BJ (cell line): ENCODE results near the gene CLTC. TPM values are rescaled to one million over a fixed set of nuclear protein-coding genes. Genes with fewer than 3 reads are reported as not detected.
A peak's percentile ranks its signal among the peaks of the same experiment; 100 is the strongest.
"Not testable (repeated sequence)": the region's sequence is repeated elsewhere in the genome, so short reads cannot be mapped to it uniquely, and the experiment has no call there.

Experiments used
- CTCF ChIA-PET: fragments of 350-600 bp; formaldehyde crosslinking; extraction: SDS; loops from one replicate; lab custom pipeline; 2021; ENCODE audit warnings: antibody characterized with exemption, inconsistent platforms; lab: Yijun Ruan, JAX
- POLR2A ChIA-PET: fragments of 300-600 bp; sonication (Branson Sonifier 250); formaldehyde crosslinking; extraction: SDS; loops from one replicate; lab custom pipeline; 2021; ENCODE audit warnings: antibody characterized with exemption; lab: Charles Lee
- DNase-seq: peaks from one replicate; pipeline ENCODE4 v3.0.0-alpha.2; 2011; ENCODE audit warnings: low read depth
- H3K27me3 ChIP-seq: 2 replicates; pipeline ENCODE4 v1.6.0; 2011; ENCODE audit warnings: low read length; ENCODE audit not compliant: control insufficient read depth, insufficient read depth
- H3K36me3 ChIP-seq: 2 replicates; pipeline ENCODE4 v1.5.1; 2011; ENCODE audit warnings: low read length; ENCODE audit not compliant: control insufficient read depth, insufficient read depth
- H3K4me3 ChIP-seq: 2 replicates; pipeline ENCODE4 v1.5.1; 2011; ENCODE audit warnings: low read depth, mild to moderate bottlenecking, control low read depth, low read length
- polyA minus RNA-seq: library from RNA; depleted of rRNA, polyadenylated mRNA; stranded (reverse); fragments of >200 nt; gene quantifications from 2 replicates; pipeline ENCODE4 v1.2.3, GENCODE V29; 2011; rRNA and poly(A)+ RNA removed
- polyA plus RNA-seq: library from polyadenylated mRNA; depleted of rRNA; stranded (reverse); fragments of >200 nt; gene quantifications from 2 replicates; pipeline ENCODE4 v1.2.3, GENCODE V29; 2011; rRNA removed
- TF ChIP-seq, protein P1 (sequence below): IDR thresholded peaks from 2 replicates; pipeline ENCODE4 v1.5.1; 2011; ENCODE audit warnings: low read depth, mild to moderate bottlenecking, control low read depth, inconsistent platforms, low read length, moderate library complexity; ENCODE audit not compliant: insufficient read depth

CLTC gene
- polyA plus RNA-seq: 149 and 216 TPM in 2 replicates
- 420 and 473 TPM in 2 replicates for polyA minus RNA-seq

DNA sequence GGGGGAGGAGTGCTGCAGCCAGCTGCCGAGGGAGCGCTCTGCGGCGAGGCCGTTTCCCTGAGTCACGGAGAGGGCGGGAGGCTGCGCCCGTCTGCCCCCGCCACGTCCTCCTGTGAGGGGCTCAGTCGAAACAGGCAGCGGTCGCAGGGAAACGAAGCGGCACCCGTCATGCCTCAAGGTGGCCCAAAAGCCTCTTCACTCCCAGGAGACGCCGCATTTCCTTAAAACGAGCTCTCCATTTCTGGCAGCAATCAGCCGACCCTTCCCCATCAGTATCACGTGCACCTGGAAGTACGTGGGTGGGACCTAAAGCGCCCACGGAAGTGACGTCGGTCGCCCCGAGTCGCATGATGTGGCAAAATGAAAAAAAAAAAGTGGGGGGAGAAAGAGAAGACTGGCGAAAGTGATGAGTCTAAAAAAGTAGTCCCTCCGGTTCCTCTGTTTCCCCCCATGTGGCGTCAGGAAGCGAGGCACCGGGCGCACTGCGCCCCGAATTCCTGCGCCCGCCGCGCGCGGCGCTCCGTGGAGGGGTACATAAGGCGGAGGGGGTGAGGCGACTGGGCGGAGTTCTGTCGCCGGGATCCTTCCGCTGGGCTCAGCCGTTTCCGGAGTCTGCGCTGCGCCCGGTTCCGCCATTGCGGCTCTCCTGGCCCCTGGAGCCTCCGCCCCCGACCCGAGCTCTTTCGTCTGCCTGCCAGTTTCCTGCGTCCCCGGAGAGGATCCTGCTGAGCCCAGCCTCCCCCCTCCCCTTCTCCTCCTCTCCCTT is at the start of gene CLTC:
CLTC (plus strand) TSS at position 598 of the 766 bp plus-strand sequence. CDS start 237 bp downstream, outside the sequence.
- CTCF ChIA-PET: interaction anchor here (0.6 to 1.9 kb wide), 6 partner anchors 11 to 304 kb away, joined by 3 to 5 read pairs (median 4); no protein-coding TSS in a partner anchor
- peak within 1 kb of the TSS; percentile 89 for H3K4me3 ChIP-seq
- no peaks in the 10 kb centered on the region for H3K27me3 ChIP-seq
- POLR2A ChIA-PET: interaction anchor here (0.7 to 1.3 kb wide), 3 partner anchors 23 to 461 kb away, joined by 4 to 6 read pairs (median 5); partner anchors contain the start of genes PTRH2 and VMP1
- H3K36me3 ChIP-seq: no peaks in the 10 kb centered on the region
- DNase-seq: peak; percentile 85
- TF ChIP-seq, protein P1, sequence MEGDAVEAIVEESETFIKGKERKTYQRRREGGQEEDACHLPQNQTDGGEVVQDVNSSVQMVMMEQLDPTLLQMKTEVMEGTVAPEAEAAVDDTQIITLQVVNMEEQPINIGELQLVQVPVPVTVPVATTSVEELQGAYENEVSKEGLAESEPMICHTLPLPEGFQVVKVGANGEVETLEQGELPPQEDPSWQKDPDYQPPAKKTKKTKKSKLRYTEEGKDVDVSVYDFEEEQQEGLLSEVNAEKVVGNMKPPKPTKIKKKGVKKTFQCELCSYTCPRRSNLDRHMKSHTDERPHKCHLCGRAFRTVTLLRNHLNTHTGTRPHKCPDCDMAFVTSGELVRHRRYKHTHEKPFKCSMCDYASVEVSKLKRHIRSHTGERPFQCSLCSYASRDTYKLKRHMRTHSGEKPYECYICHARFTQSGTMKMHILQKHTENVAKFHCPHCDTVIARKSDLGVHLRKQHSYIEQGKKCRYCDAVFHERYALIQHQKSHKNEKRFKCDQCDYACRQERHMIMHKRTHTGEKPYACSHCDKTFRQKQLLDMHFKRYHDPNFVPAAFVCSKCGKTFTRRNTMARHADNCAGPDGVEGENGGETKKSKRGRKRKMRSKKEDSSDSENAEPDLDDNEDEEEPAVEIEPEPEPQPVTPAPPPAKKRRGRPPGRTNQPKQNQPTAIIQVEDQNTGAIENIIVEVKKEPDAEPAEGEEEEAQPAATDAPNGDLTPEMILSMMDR: no peak

- CTCF ChIA-PET: interaction anchor here (0.8 kb wide), 1 partner anchor 36 kb away, joined by 3 read pairs; no protein-coding TSS in a partner anchor
- Histone ChIP-seq H3K36me3 (0 out of 2 replicates have a peak, but pooled peaks cover 2% of the 10 kb centered on the region), H3K27me3 (no peaks in the 10 kb centered on the region), H3K4me3 (no peak overlapping the region)
- DNase-seq: no peak
- POLR2A ChIA-PET: no interaction called here
- TF ChIP-seq, protein P1: no peak
Measured at GRCh38 chr17:59572301-59572924, 47.3 kb upstream of the CLTC start.

- DNase-seq, CTCF ChIA-PET, H3K4me3 ChIP-seq, H3K36me3 ChIP-seq, POLR2A ChIA-PET, H3K27me3 ChIP-seq: not testable (repeated sequence)
Measured at GRCh38 chr17:59584168-59584567, 35.5 kb upstream of the CLTC start.

DNA sequence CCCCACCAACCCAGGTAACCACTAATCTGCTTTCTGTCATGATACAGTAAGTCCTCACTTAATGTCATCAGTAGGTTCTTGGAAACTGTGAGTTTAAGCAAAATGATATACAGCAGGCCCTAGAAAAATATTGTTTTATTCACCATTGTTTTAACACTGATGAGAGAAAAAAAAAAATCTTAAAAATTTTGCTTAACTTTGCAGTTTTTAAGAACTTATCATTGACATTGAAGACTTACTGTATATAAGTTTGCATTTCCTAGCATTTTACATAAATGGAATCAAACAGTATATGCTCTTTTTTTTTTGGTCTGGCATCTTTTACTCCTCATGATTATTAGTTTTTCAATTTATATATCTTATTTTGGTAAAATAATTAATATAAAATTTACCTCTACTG is 19.5 kb upstream of the CLTC start:
- Histone ChIP-seq H3K27me3 (no peaks in the 10 kb centered on the region), H3K36me3 (peaks cover 8% of the 10 kb centered on the region), H3K4me3 (no peak overlapping the region)
- POLR2A ChIA-PET: no interaction called here
- no peak for DNase-seq
- TF ChIP-seq, protein P1: no peak
- CTCF ChIA-PET: no interaction called here

- no peak overlapping the region for H3K4me3 ChIP-seq
- ChIA-PET CTCF (interaction anchor here (1.3 kb wide), 1 partner anchor 18 kb away, joined by 5 read pairs; no protein-coding TSS in a partner anchor), POLR2A (no interaction called here)
- H3K36me3 ChIP-seq: peaks cover 8% of the 10 kb centered on the region
- TF ChIP-seq, protein P1: no peak
- H3K27me3 ChIP-seq: no peaks in the 10 kb centered on the region
- DNase-seq: no peak
Measured at GRCh38 chr17:59601130-59601529, 18.6 kb upstream of the CLTC start.
